ENCODE measurements around the gene CDC45. TPM values are rescaled to one million over a fixed set of nuclear protein-coding genes. Genes with fewer than 3 reads are reported as not detected.

Gene CDC45
- total and polyA plus RNA-seq, 7 donors: 0.14 to 16.6 (median 6.1) TPM; not detected in 3

- intact Hi-C loops (cut with DNase I): no loop called here
- Histone ChIP-seq H3K27me3 (no peaks in the 10 kb centered on the region), H3K4me1 (no peaks in the 10 kb centered on the region), H3K9me3 (no peaks in the 10 kb centered on the region), H3K4me3 (no peak overlapping the region), H3K27ac (no peak overlapping the region), H3K36me3 (no peaks in the 10 kb centered on the region)
- no peak for TF ChIP-seq CTCF (IDR thresholded peaks at IDR 0.05)
- no peak for TF ChIP-seq POLR2A (IDR thresholded peaks at IDR 0.05)
- DNase-seq: peak; percentile 26
- WGBS, 2 donors: 69 to 82% methylated on average over 9 of the region's 9 CpGs
Observed at GRCh38 chr22:19559324-19559811, 79.6 kb downstream of the CDC45 start.

GRCh38 chr22:19559956-19560355 is 80.2 kb downstream of the CDC45 start:
- H3K27me3 ChIP-seq: no peaks in the 10 kb centered on the region
- H3K4me1 ChIP-seq: no peaks in the 10 kb centered on the region
- H3K27ac ChIP-seq: no peak overlapping the region
- WGBS, 2 donors: 95 to 96% methylated on average over 2 of the region's 2 CpGs
- TF ChIP-seq POLR2AphosphoS5 (IDR thresholded peaks at IDR 0.05) (no peak), EP300 (IDR thresholded peaks at IDR 0.05) (no peak), CTCF (IDR thresholded peaks at IDR 0.05) (no peak), POLR2A (IDR thresholded peaks at IDR 0.05) (no peak)
- intact Hi-C loops (cut with DNase I): no loop called here
- H3K36me3 ChIP-seq: no peaks in the 10 kb centered on the region
- H3K9me3 ChIP-seq: no peaks in the 10 kb centered on the region
- DNase-seq: peak; percentile 38
- H3K4me3 ChIP-seq: no peak overlapping the region

- Histone ChIP-seq H3K9me3 (no peaks in the 10 kb centered on the region), H3K36me3 (no peaks in the 10 kb centered on the region), H3K27ac (peak overlapping the region in 1 of 4 donors; percentile 42), H3K4me1 (no peaks in the 10 kb centered on the region), H3K4me3 (no peak overlapping the region), H3K27me3 (peaks cover 0 to 18% (median 8%) of the 10 kb centered on the region in 3 donors)
- intact Hi-C loops (cut with DNase I): no loop called here
- DNase-seq: peak; percentile 22
- WGBS, 2 donors: 63 to 80% methylated on average over 11 of the region's 11 CpGs
- TF ChIP-seq POLR2A (IDR thresholded peaks at IDR 0.05): no peak
- peak in 1 of 4 donors; percentile 48 for TF ChIP-seq POLR2AphosphoS5 (IDR thresholded peaks at IDR 0.05)
Observed at GRCh38 chr22:19565382-19566278, 85.9 kb downstream of the CDC45 start.

GRCh38 chr22:19566279-19567156 is 86.8 kb downstream of the CDC45 start:
- Histone ChIP-seq H3K36me3 (no peaks in the 10 kb centered on the region), H3K4me1 (no peaks in the 10 kb centered on the region), H3K4me3 (no peak overlapping the region), H3K27ac (peak overlapping the region in 1 of 4 donors; percentile 55), H3K27me3 (peaks cover 0 to 18% (median 8%) of the 10 kb centered on the region in 3 donors), H3K9me3 (no peaks in the 10 kb centered on the region)
- DNase-seq: no peak
- intact Hi-C loops (cut with DNase I): no loop called here
- TF ChIP-seq POLR2A (IDR thresholded peaks at IDR 0.05) (no peak), CTCF (IDR thresholded peaks at IDR 0.05) (no peak), EP300 (IDR thresholded peaks at IDR 0.05) (no peak), POLR2AphosphoS5 (IDR thresholded peaks at IDR 0.05) (peak in 1 of 4 donors; percentile 0)
- 93% methylated on average over 52 of the region's 52 CpGs for WGBS, 2 donors

All from sigmoid colon (tissue), 7 donors.